ENCODE results near the gene NR1D2. TPM values are rescaled to one million over a fixed set of nuclear protein-coding genes. Genes with fewer than 3 reads are reported as not detected.

The NR1D2 gene
- total RNA-seq, 1 experiment from 2014 or later: 8.7 TPM

DNA sequence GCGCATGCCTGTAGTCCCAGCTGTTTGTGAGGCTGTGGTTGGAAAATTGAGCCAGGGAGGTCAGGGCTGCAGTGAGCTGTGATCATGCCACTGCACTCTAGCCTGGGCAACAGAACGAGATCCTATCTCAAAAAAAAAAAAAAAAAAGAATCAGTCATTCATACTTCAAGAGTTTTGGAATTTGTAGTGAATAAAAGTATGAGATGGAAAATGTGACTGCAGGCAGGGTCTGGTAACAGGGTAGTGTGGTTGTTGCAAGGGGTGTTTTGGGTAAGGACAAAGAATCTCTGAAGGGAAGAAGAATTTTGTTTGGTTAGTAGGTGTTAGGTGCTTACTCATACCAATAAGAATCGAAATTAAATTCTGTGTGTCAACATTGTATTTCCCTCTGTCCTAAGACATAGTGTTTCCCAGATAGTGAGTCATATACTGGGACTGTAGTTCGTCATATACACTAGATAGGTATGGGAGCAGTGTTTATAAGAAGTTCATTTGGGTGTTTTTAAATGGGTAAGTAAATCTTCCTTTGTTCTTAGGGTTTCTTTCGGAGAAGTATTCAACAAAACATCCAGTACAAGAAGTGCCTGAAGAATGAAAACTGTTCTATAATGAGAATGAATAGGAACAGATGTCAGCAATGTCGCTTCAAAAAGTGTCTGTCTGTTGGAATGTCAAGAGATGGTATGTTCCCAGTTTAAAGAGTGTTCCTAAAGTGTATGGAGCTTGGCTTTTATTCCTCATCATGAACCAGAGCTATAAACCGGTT, 14.2 kb downstream of the NR1D2 start:
- no peaks in the 10 kb centered on the region for H3K9me3 ChIP-seq (ENCODE audit: low read depth, low read length, poor library complexity, severe bottlenecking)
- H3K36me3 ChIP-seq (ENCODE audit: insufficient read depth, low read length, poor library complexity, severe bottlenecking): no peaks in the 10 kb centered on the region
- BruUV-seq (replicated peaks): no TSS peak
- no peaks in the 10 kb centered on the region for H3K27me3 ChIP-seq (replicated peaks; ENCODE audit: insufficient read depth, low read depth, low read length, poor library complexity)
- intact Hi-C loops (cut with micrococcal nuclease; ENCODE audit: unreplicated experiment): no loop called here
- ChIA-PET POLR2A (ENCODE audit: low non-redundant PET) (interaction anchor here (0.6 kb wide), 1 partner anchor 9 kb away, joined by 7 read pairs; no protein-coding TSS in a partner anchor), CTCF (no interaction called here)
- no peaks in the 10 kb centered on the region for H3K4me1 ChIP-seq (ENCODE audit: insufficient read depth, low read length, poor library complexity, severe bottlenecking)
- no peak overlapping the region for H3K4me3 ChIP-seq (ENCODE audit: low read depth, low read length, poor library complexity, severe bottlenecking)
- no peak for TF ChIP-seq EZH2 (IDR thresholded peaks at IDR 0.05; ENCODE audit: borderline replicate concordance, low read depth, low read length, poor library complexity, severe bottlenecking)
- TF ChIP-seq, protein P1, sequence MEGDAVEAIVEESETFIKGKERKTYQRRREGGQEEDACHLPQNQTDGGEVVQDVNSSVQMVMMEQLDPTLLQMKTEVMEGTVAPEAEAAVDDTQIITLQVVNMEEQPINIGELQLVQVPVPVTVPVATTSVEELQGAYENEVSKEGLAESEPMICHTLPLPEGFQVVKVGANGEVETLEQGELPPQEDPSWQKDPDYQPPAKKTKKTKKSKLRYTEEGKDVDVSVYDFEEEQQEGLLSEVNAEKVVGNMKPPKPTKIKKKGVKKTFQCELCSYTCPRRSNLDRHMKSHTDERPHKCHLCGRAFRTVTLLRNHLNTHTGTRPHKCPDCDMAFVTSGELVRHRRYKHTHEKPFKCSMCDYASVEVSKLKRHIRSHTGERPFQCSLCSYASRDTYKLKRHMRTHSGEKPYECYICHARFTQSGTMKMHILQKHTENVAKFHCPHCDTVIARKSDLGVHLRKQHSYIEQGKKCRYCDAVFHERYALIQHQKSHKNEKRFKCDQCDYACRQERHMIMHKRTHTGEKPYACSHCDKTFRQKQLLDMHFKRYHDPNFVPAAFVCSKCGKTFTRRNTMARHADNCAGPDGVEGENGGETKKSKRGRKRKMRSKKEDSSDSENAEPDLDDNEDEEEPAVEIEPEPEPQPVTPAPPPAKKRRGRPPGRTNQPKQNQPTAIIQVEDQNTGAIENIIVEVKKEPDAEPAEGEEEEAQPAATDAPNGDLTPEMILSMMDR (conservative IDR thresholded peaks at IDR 0.05; ENCODE audit: low read depth, low read length): no peak
- no peak overlapping the region for H3K27ac ChIP-seq (ENCODE audit: low read depth, low read length, poor library complexity, severe bottlenecking)
- DNase-seq (ENCODE audit: low spot score): no peak

DNA sequence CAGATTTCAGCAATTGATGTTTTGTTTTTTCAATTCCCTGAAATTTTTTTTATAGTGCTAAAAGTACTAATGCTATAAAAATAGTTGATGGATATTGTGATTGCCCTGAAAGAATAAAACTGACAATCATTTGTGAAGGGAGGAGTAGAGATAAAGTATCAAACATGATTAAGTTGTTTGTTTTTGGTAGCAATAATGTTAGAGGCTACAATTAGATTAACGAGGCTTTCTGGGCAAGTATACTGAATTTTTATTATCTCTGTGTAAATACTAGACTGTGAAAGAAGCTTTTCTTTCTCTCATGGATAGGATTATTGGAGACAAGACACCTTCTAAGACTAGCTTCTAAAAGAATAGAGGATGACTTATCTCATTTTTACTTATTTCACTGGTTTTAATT, 15.6 kb downstream of the NR1D2 start:
- Histone ChIP-seq H3K27ac (ENCODE audit: low read depth, low read length, poor library complexity, severe bottlenecking) (no peak overlapping the region), H3K4me3 (ENCODE audit: low read depth, low read length, poor library complexity, severe bottlenecking) (no peak overlapping the region), H3K27me3 (replicated peaks; ENCODE audit: insufficient read depth, low read depth, low read length, poor library complexity) (no peaks in the 10 kb centered on the region), H3K4me1 (ENCODE audit: insufficient read depth, low read length, poor library complexity, severe bottlenecking) (no peaks in the 10 kb centered on the region), H3K36me3 (ENCODE audit: insufficient read depth, low read length, poor library complexity, severe bottlenecking) (no peaks in the 10 kb centered on the region), H3K9me3 (ENCODE audit: low read depth, low read length, poor library complexity, severe bottlenecking) (no peaks in the 10 kb centered on the region)
- TF ChIP-seq EZH2 (IDR thresholded peaks at IDR 0.05; ENCODE audit: borderline replicate concordance, low read depth, low read length, poor library complexity, severe bottlenecking): no peak
- TF ChIP-seq, protein P1 (conservative IDR thresholded peaks at IDR 0.05; ENCODE audit: low read depth, low read length): no peak
- no TSS peak for BruUV-seq (replicated peaks)
- DNase-seq (ENCODE audit: low spot score): no peak
- POLR2A ChIA-PET (ENCODE audit: low non-redundant PET): no interaction called here
- CTCF ChIA-PET: no interaction called here
- intact Hi-C loops (cut with micrococcal nuclease; ENCODE audit: unreplicated experiment): no loop called here

DNA sequence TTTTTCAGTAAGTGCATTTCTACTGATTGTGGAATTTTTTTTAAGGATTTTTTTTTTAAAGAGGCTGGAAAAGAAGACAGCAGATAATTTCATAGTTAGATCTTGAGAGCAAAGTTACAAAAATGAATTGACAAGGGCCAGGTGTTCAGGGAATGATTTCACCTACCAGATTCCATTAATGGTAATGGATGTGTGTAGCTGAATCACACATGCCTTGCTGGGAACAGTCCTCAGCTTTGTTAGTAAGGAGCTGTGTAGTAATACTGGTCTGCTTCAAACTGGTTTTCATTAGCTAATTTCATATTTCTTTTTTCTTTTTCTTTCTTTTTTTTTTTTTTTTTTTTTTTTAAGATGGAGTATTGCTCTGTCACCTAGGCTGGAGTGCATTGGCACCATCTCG, 16.0 kb downstream of the NR1D2 start:
- POLR2A ChIA-PET (ENCODE audit: low non-redundant PET): no interaction called here
- BruUV-seq (replicated peaks): no TSS peak
- CTCF ChIA-PET: no interaction called here
- Histone ChIP-seq H3K4me3 (ENCODE audit: low read depth, low read length, poor library complexity, severe bottlenecking) (no peak overlapping the region), H3K27me3 (replicated peaks; ENCODE audit: insufficient read depth, low read depth, low read length, poor library complexity) (no peaks in the 10 kb centered on the region), H3K36me3 (ENCODE audit: insufficient read depth, low read length, poor library complexity, severe bottlenecking) (no peaks in the 10 kb centered on the region), H3K9me3 (ENCODE audit: low read depth, low read length, poor library complexity, severe bottlenecking) (no peaks in the 10 kb centered on the region), H3K27ac (ENCODE audit: low read depth, low read length, poor library complexity, severe bottlenecking) (no peak overlapping the region), H3K4me1 (ENCODE audit: insufficient read depth, low read length, poor library complexity, severe bottlenecking) (no peaks in the 10 kb centered on the region)
- TF ChIP-seq, protein P1 (conservative IDR thresholded peaks at IDR 0.05; ENCODE audit: low read depth, low read length): no peak
- DNase-seq (ENCODE audit: low spot score): no peak
- intact Hi-C loops (cut with micrococcal nuclease; ENCODE audit: unreplicated experiment): no loop called here

All from A673 (cell line).